ENCODE data around the gene KRTAP12-3. TPM values are rescaled to one million over a fixed set of nuclear protein-coding genes. Genes with fewer than 3 reads are reported as not detected.

The KRTAP12-3 gene
- polyA plus RNA-seq, 1 of the 3 experiments (the other 2 are of a cell fraction): not detected

DNA sequence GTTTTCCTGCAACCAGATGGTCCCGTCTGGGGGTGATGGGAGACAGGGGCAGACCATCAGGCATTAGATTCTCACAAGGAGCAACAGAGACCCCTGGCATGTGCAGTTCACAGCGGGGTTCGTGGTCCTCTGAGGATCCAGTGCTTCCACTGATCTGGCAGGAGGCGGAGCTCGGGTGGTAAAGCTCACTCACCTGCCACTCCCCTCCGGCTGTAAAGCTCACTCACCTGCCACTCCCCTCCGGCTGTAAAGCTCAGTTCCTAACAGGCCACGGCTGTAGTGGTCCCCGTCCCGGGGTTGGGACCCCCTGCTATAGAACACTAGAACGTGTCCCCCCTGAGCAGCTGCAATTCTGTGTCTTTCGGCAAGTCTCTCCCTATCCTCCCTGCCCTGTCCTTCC, 43.8 kb downstream of the KRTAP12-3 start:
- peak; percentile 20 for DNase-seq
- H4K20me1 ChIP-seq (ENCODE audit: insufficient read depth): no peaks in the 10 kb centered on the region
- no peak overlapping the region for H3K4me3 ChIP-seq (ENCODE audit: low read depth in 2 of 2, low read length in 1 of 2)
- CTCF ChIA-PET: interaction anchor here (1.1 to 1.9 kb wide), 2 partner anchors 91 to 98 kb away, joined by 3 to 7 read pairs; no protein-coding TSS in a partner anchor
- H3K9me2 ChIP-seq: no peaks in the 10 kb centered on the region
- H3K9me3 ChIP-seq: no peaks in the 10 kb centered on the region
- H3K27ac ChIP-seq (ENCODE audit: low read depth in 2 of 2, low read length in 1 of 2): no peak overlapping the region
- POLR2A ChIA-PET: no interaction called here
- H3F3A ChIP-seq (replicated peaks; ENCODE audit: insufficient read depth): no peaks in the 10 kb centered on the region
- H3K4me2 ChIP-seq: no peak overlapping the region
- H3K27me3 ChIP-seq (ENCODE audit: insufficient read depth): peaks cover 81% of the 10 kb centered on the region
- H3K79me2 ChIP-seq (ENCODE audit: insufficient read depth): no peaks in the 10 kb centered on the region
- H3K9ac ChIP-seq: no peak overlapping the region
- no peak overlapping the region for H2AFZ ChIP-seq (ENCODE audit: low read depth)
- 4% methylated on average over 8 of the region's 12 CpGs for WGBS (ENCODE audit: low lambda C conversion rate)
- TF ChIP-seq, protein P1, sequence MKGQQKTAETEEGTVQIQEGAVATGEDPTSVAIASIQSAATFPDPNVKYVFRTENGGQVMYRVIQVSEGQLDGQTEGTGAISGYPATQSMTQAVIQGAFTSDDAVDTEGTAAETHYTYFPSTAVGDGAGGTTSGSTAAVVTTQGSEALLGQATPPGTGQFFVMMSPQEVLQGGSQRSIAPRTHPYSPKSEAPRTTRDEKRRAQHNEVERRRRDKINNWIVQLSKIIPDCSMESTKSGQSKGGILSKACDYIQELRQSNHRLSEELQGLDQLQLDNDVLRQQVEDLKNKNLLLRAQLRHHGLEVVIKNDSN (IDR thresholded peaks at IDR 0.05; ENCODE audit: borderline replicate concordance, low read depth): no peak
- no peak for TF ChIP-seq SMC3 (IDR thresholded peaks at IDR 0.05; ENCODE audit: low read depth, low read length)
- no peak for TF ChIP-seq RFX5 (IDR thresholded peaks at IDR 0.05; ENCODE audit: low read length)
- TF ChIP-seq, protein P2, sequence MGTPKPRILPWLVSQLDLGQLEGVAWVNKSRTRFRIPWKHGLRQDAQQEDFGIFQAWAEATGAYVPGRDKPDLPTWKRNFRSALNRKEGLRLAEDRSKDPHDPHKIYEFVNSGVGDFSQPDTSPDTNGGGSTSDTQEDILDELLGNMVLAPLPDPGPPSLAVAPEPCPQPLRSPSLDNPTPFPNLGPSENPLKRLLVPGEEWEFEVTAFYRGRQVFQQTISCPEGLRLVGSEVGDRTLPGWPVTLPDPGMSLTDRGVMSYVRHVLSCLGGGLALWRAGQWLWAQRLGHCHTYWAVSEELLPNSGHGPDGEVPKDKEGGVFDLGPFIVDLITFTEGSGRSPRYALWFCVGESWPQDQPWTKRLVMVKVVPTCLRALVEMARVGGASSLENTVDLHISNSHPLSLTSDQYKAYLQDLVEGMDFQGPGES (IDR thresholded peaks at IDR 0.05; ENCODE audit: low read depth, low read length): no peak
- H3K36me3 ChIP-seq (replicated peaks in 1 of 2; ENCODE audit: control insufficient read depth in 1 of 2, insufficient read depth in 2 of 2, low read length in 1 of 2): no peaks in the 10 kb centered on the region
- H3K4me1 ChIP-seq (ENCODE audit: control insufficient read depth in 1 of 2, insufficient read depth in 2 of 2, low read depth in 1 of 2, low read length in 1 of 2): no peaks in the 10 kb centered on the region; a peak in 1 of 4 replicates

DNA sequence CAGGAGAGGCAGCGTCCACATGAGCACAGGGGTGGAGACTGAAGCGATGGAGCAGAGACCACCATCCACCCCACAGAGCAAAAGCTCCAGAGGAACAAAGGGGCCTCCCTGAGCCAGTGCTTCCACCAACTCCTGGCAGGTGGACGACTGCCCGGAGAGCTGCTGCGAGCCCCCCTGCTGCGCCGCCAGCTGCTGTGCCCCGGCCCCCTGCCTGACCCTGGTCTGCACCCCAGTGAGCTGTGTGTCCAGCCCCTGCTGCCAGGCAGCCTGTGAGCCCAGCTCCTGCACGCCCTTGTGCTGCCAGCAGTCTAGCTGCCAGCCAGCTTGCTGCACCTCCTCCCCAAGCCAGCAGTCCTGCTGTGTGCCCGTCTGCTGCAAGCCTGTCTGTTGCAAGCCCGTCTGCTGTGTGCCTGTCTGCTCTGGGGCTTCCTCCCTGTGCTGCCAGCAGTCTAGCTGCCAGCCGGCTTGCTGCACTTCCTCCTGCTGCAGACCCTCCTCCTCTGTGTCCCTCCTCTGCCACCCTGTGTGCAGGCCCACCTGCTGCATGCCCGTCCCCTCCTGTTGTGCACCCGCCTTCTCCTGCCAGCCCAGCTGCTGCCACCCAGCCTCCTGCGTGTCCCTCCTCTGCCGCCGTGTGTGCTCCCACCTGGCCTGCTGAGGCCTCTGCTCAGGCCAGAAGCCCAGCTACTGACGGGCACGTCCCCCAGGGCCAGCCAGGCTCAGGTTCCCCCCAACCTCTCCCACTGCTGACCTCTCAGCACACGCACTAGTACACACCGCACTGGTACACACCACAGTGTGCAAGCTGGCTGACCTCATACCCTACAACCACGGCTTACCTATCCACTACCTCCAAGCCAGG, 44.6 kb downstream of the KRTAP12-3 start:
- H3K27ac ChIP-seq (ENCODE audit: low read depth in 2 of 2, low read length in 1 of 2): no peak overlapping the region
- H3K4me2 ChIP-seq: no peak overlapping the region
- peak; percentile 9 for DNase-seq
- WGBS (ENCODE audit: low lambda C conversion rate): 21% methylated on average over 11 of the region's 22 CpGs
- H3K9me2 ChIP-seq: no peaks in the 10 kb centered on the region
- ChIA-PET POLR2A (no interaction called here), CTCF (interaction anchor here (1.1 to 1.9 kb wide), 2 partner anchors 91 to 98 kb away, joined by 3 to 7 read pairs; no protein-coding TSS in a partner anchor)
- H3K79me2 ChIP-seq (ENCODE audit: insufficient read depth): no peaks in the 10 kb centered on the region
- no peaks in the 10 kb centered on the region for H3K36me3 ChIP-seq (replicated peaks in 1 of 2; ENCODE audit: control insufficient read depth in 1 of 2, insufficient read depth in 2 of 2, low read length in 1 of 2)
- H3K9me3 ChIP-seq: no peaks in the 10 kb centered on the region
- H3K4me3 ChIP-seq (ENCODE audit: low read depth in 2 of 2, low read length in 1 of 2): no peak overlapping the region
- peaks cover 83% of the 10 kb centered on the region for H3K27me3 ChIP-seq (ENCODE audit: insufficient read depth)
- no peaks in the 10 kb centered on the region; a peak in 1 of 4 replicates for H3K4me1 ChIP-seq (ENCODE audit: control insufficient read depth in 1 of 2, insufficient read depth in 2 of 2, low read depth in 1 of 2, low read length in 1 of 2)
- H2AFZ ChIP-seq (ENCODE audit: low read depth): no peak overlapping the region
- H4K20me1 ChIP-seq (ENCODE audit: insufficient read depth): no peaks in the 10 kb centered on the region
- H3F3A ChIP-seq (replicated peaks; ENCODE audit: insufficient read depth): no peaks in the 10 kb centered on the region
- no peak overlapping the region for H3K9ac ChIP-seq
- TF ChIP-seq FOXM1 (IDR thresholded peaks at IDR 0.05; ENCODE audit: low read depth): no peak
- TF ChIP-seq MEF2A (IDR thresholded peaks at IDR 0.05; ENCODE audit: borderline replicate concordance, low read depth): no peak
- TF ChIP-seq TCF12 (IDR thresholded peaks at IDR 0.05): no peak
- no peak for TF ChIP-seq FOSL2 (IDR thresholded peaks at IDR 0.05; ENCODE audit: borderline replicate concordance, low read depth)
- TF ChIP-seq RAD21 (IDR thresholded peaks at IDR 0.05; ENCODE audit: low read length): no peak
- TF ChIP-seq SMC3 (IDR thresholded peaks at IDR 0.05; ENCODE audit: low read depth, low read length): no peak
- TF ChIP-seq TEAD4 (IDR thresholded peaks at IDR 0.05; ENCODE audit: borderline replicate concordance, insufficient read depth): no peak
- TF ChIP-seq, protein P2 (IDR thresholded peaks at IDR 0.05; ENCODE audit: low read depth, low read length): no peak
- TF ChIP-seq JUND (IDR thresholded peaks at IDR 0.05): no peak
- TF ChIP-seq TAF1 (IDR thresholded peaks at IDR 0.05; ENCODE audit: borderline replicate concordance, low read depth, low read length): no peak
- no peak for TF ChIP-seq EP300 (IDR thresholded peaks at IDR 0.05; ENCODE audit: borderline replicate concordance in 1 of 2, low read depth in 1 of 2, low read length in 1 of 2)
- TF ChIP-seq POLR2AphosphoS5 (IDR thresholded peaks at IDR 0.05; ENCODE audit: low read depth, low read length): no peak
- no peak for TF ChIP-seq GATA2 (CRISPR knock-in tag; IDR thresholded peaks at IDR 0.05)
- TF ChIP-seq, protein P3, sequence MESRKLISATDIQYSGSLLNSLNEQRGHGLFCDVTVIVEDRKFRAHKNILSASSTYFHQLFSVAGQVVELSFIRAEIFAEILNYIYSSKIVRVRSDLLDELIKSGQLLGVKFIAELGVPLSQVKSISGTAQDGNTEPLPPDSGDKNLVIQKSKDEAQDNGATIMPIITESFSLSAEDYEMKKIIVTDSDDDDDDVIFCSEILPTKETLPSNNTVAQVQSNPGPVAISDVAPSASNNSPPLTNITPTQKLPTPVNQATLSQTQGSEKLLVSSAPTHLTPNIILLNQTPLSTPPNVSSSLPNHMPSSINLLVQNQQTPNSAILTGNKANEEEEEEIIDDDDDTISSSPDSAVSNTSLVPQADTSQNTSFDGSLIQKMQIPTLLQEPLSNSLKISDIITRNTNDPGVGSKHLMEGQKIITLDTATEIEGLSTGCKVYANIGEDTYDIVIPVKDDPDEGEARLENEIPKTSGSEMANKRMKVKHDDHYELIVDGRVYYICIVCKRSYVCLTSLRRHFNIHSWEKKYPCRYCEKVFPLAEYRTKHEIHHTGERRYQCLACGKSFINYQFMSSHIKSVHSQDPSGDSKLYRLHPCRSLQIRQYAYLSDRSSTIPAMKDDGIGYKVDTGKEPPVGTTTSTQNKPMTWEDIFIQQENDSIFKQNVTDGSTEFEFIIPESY (IDR thresholded peaks at IDR 0.05; ENCODE audit: borderline replicate concordance, low read depth): no peak
- TF ChIP-seq EZH2phosphoT487 (IDR thresholded peaks at IDR 0.05; ENCODE audit: borderline replicate concordance, low read depth): no peak
- no peak for TF ChIP-seq YY1 (IDR thresholded peaks at IDR 0.05; ENCODE audit: low read depth)
- TF ChIP-seq, protein P4, sequence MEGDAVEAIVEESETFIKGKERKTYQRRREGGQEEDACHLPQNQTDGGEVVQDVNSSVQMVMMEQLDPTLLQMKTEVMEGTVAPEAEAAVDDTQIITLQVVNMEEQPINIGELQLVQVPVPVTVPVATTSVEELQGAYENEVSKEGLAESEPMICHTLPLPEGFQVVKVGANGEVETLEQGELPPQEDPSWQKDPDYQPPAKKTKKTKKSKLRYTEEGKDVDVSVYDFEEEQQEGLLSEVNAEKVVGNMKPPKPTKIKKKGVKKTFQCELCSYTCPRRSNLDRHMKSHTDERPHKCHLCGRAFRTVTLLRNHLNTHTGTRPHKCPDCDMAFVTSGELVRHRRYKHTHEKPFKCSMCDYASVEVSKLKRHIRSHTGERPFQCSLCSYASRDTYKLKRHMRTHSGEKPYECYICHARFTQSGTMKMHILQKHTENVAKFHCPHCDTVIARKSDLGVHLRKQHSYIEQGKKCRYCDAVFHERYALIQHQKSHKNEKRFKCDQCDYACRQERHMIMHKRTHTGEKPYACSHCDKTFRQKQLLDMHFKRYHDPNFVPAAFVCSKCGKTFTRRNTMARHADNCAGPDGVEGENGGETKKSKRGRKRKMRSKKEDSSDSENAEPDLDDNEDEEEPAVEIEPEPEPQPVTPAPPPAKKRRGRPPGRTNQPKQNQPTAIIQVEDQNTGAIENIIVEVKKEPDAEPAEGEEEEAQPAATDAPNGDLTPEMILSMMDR (IDR thresholded peaks at IDR 0.05): no peak
- no peak for TF ChIP-seq GABPA (IDR thresholded peaks at IDR 0.05; ENCODE audit: low read depth)

Measured in SK-N-SH (cell line).